Renal pelvis (tissue), 4 donors: ENCODE measurements around the gene CABLES2. TPM values are rescaled to one million over a fixed set of nuclear protein-coding genes. Genes with fewer than 3 reads are reported as not detected.

Experiments
- DNase-seq: peaks from one replicate; pipeline ENCODE4 v3.0.0-alpha.2; 2013
- polyA plus RNA-seq, 3 donors: library from polyadenylated mRNA; unstranded; fragments of 120-200 nt; gene quantifications; one replicate each; pipeline ENCODE4 v1.2.1, GENCODE V29; 2013; ENCODE audit not compliant: insufficient read length in 3 of 3

Gene CABLES2
- polyA plus RNA-seq, 3 donors = 8.6 to 13.8 (median 10.1) TPM

GRCh38 chr20:62406635-62407176 lies 379 bp downstream of the CABLES2 start:
- no peak for DNase-seq

DNA sequence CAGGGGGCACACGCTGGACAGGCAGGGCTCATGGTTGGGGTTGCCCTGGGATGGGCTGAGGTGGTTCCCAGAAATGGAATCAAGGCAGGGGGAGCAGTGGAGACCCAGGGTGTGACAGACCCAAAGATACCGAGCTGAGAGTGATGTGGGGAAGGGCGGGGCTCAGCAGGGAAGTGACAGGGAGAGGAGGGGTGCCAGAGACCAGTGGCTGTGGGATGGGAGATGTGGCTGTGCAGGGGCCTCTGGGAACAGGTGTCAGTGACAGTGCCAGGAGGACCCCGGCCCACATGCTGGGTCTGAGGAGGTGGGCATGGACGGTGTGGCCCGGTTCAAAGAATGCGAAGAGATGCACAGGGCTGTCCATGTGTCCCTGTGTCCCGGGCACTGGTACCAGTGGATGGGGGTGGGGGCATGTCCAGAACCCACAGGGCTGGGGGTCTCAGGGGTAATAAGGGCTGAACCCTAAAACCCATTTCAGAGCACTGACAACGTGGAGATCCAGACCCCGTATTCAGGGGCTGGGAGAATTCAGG lies 1.0 kb downstream of the CABLES2 start:
- no peak for DNase-seq

DNA sequence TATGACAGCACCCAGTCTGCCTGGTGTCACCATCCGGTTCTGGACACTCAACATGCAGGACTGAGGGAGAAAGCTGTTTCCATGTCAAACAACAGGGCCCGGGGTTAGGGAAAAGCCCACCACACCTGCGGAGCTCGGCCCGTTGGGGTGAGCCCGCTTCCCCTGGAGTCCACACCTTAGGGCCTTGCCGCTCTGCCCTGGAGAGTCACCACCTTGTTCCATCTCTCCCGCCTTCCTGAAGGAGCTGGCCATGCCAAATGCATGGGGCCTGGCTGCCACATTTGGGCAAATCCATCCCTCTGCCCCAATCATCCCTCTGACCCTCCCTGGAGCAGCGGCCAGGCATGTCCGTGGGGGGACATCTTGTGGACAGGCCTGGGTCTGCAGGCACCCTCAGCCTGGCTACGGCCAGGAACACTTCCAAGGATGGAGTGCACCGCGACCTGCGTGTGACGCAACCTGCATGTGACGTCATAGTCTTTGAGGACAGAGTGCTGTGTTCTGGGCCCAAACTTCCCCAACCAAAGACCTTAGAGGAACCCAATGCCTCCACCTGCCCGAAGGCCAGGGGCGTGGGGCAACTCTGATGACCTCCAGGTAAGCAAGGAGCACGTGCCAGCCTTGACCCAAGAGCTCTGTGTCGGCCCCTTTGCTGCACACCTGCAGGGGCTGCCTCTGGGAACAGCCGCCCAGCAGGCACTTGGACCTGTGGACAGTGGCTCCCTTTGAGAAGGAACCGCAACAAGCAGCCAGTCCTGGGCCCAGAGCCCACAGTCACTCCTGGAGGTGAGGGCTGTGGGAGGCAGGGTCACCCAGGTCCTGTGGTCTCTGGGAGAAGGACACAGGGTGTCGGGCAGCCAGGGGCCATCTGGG lies 1.7 kb downstream of the CABLES2 start:
- no peak for DNase-seq

DNA sequence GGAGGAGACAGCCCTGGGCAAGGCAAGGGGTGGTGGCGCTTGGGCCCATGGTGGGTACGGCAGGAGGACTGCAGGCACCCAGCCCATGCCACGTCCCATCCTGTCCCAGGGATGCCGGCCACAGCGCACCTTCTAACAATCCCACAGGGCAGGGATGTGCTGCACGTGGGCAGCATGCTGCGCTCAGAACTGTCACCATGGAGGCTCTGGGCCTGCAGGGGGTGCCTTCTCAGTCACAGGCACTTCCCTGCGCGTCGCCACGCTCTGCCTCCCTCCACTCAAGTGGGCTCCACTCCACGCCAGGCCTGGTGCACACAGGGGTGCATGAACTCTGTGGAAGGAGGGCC lies 2.4 kb downstream of the CABLES2 start:
- no peak for DNase-seq

GRCh38 chr20:62404112-62404665 lies 2.9 kb downstream of the CABLES2 start:
- DNase-seq = no peak

- DNase-seq = no peak
These were observed 3.8 kb downstream of the CABLES2 start for GRCh38 chr20:62403331-62403730.

- DNase-seq = no peak
These were observed 4.5 kb downstream of the CABLES2 start for GRCh38 chr20:62402456-62403150.

DNA sequence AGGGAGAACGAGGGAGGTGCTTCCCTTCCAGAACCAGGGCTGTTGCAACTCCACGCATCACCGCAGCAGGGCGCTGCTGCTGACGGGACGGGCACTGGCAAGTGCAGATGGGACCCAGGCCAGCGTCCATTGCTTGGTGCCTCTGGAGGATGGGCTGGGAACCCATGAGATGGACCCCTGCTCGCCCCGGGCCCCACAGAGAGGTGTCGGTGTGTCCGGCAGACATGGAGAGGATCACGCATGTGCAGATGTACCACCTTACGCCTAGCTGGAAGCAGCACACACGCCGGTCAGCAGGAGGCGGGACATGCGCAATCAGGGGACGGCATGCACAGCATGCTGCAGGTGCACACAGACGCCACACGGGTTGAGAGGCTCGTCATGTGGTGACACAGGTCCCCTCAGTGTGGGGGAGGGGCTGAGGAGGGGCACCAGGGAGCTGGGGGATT lies 5.7 kb downstream of the CABLES2 start:
- DNase-seq = no peak

DNA sequence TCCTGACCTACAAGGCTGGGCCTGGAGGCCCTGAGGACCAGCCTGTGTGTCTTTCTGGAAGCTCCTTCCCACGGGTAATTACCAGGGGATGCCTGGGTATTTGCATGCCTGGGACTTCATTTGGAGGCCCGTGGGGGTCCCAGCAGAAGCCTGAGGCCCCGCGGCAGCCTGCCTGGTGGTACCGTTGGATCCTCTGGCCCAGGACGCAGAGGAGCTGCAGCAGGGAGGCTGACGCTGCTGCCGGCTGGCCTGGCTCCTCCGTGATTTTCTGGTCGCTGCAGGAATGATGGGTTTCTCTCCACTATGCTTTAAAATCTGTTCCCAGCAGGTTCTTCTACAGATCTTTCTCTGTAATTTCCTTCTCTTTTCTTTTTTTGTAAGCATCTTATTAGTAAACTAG lies 6.5 kb downstream of the CABLES2 start:
- no peak for DNase-seq

GRCh38 chr20:62400021-62400420 lies 7.1 kb downstream of the CABLES2 start:
- no peak for DNase-seq

- no peak for DNase-seq
These were observed 8.8 kb downstream of the CABLES2 start for GRCh38 chr20:62398120-62398821.

DNA sequence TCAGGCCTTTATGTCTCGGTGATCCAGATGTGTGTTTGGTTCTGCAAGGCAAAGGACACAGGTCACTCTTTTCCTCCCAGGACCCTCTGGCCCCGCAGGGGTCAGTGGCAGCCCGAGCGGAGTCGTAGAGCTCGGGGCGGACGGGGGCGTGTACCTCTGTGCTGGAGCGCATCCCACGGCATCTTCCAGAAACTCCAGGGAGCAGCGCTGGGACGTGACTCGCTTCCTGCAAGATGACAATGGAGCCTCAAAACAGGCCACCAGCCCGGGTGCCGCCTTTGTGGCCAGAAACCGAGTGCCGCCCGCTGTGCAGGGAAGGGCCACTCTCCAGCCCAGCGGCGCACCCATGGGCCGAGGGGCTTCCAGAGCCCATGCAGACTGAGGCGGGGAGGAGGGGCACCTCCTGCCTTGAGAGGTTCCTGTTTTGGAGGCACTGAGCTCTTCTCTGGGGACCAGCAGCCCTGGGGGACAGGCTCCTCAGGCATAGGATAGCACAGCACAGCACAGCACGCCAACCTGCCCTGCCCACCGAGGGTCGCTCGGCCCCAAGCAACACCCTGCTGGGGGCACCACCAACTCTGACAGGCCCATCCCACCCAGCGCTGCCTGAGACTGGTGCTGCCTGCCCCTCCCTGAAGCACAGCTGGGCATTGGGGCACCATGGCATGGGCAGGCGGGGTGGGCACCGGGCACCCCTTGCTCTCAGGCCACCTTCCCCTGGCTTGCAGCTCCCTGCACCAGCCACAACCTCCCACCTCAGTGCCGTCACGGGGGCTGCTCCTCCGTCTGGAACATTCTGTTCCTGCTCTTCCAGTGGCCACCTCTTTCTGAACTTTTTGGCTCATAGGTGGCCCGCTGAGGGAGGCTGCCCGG lies 10.5 kb downstream of the CABLES2 start:
- no peak for DNase-seq

GRCh38 chr20:62395311-62396242 lies 11.5 kb downstream of the CABLES2 start:
- DNase-seq = no peak

DNA sequence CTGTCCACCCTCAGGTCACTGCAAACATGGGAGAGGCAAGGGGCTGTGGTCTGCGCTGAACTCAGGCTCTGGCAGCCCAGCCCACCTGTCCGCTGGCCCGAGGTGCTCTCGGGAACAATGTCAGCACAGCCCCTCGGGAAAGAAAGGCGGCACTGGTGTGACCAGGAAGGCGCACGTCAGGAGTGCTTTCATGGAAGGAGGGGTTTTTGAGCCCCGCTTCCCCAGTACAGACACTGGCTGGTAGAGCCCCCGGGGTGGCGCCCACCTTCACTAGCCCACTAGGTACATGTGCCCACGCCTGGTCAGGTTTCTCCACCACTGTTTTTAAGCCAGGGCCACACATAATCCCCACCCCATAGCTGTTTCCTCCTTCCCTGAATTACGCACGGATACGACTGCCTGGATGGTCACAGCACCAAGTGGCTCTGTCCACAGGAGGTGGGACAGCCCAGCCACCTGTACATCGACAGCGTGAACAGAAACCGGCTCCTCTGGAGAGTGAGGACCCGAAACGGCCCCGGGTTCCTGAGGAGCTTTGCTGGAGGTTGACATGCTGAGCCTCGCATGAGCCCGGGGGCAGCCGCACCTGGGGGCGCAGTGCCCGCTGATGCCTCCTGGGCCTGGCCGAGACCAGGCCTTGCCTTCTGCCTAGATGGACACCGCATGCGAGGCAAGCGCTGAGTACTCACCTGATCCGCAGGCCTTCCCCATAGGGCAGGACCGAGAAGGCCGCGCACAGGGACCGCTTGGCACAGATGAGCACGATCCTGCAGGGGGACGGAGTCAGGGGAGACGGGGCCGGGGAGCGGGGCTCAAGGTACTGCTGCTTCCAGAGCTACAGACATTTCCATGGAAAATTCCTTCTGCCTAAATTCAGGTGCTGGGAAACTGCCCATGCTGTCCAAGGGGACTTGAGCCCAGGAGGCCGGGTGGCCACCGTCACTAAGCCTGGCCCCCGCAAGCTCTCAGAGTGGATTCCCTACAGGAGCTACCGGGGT lies 12.5 kb downstream of the CABLES2 start:
- no peak for DNase-seq

- no peak for DNase-seq
These were observed 13.3 kb downstream of the CABLES2 start for GRCh38 chr20:62393830-62394229.

- no peak for DNase-seq
These were observed 13.8 kb downstream of the CABLES2 start for GRCh38 chr20:62393335-62393665.

- no peak for DNase-seq
These were observed 14.3 kb downstream of the CABLES2 start for GRCh38 chr20:62392621-62393334.

DNA sequence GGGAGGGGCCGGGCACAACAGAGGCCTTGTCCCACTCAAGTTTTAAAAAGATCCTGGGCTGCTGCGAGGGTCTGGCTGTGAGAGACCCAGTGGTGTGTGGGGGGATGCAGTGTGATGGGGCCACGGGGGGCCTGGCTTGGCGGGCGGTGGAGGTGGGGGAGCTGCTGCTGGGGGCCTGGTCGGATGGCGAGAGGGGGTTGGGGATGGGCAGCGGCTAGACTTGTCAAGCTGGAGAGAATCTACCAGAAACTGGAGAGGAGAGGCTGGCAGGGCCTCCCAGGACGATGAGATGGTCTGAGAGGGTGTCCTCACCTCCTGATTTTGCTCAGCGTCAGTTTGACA lies 15.0 kb downstream of the CABLES2 start:
- no peak for DNase-seq
